Heart right ventricle (tissue), 16 donors: ENCODE results near the gene MUCL3. TPM values are rescaled to one million over a fixed set of nuclear protein-coding genes. Genes with fewer than 3 reads are reported as not detected.

Experiments
- ATAC-seq, 8 donors: fragments of 200-7000 bp; cut with Tn5 transposase; one replicate each; pipeline ENCODE4 v1.9.1; 2020; ENCODE audit warnings: mild to moderate bottlenecking in 8 of 8, moderate library complexity in 8 of 8, moderate number of reproducible peaks in 1 of 8
- DNase-seq, 2 donors: peaks; one replicate each; pipeline ENCODE4 v3.0.0-alpha.2; 2020
- H3K27ac ChIP-seq, 10 donors: fragments of 200-600 bp; sonication (generic) in 2 of 10; one replicate each; pipeline versions ENCODE4 v1.5.0 to v1.8.0; 2020 to 2022; ENCODE audit warnings: mild to moderate bottlenecking in 3 of 10
- H3K27me3 ChIP-seq, 7 donors: fragments of 200-600 bp; one replicate each; pipeline ENCODE4 v1.8.0; 2021 to 2022; ENCODE audit warnings: mild to moderate bottlenecking in 2 of 7
- H3K36me3 ChIP-seq, 9 donors: fragments of 200-600 bp; sonication (generic) in 1 of 9; one replicate each; pipeline versions ENCODE4 v1.5.0 to v1.8.0; 2020 to 2022; ENCODE audit warnings: mild to moderate bottlenecking in 2 of 9
- H3K4me1 ChIP-seq, 9 donors: fragments of 200-600 bp; sonication (generic) in 1 of 9; one replicate each; pipeline versions ENCODE4 v1.5.0 to v1.8.0; 2020 to 2022; ENCODE audit warnings: mild to moderate bottlenecking in 4 of 9
- H3K4me3 ChIP-seq, 10 donors: fragments of 200-600 bp; sonication (generic) in 2 of 10; one replicate each; pipeline versions ENCODE4 v1.5.0 to v1.8.0; 2020 to 2022; ENCODE audit warnings: mild to moderate bottlenecking in 7 of 10, moderate library complexity in 2 of 10
- H3K9me3 ChIP-seq, 11 donors: fragments of 200-600 bp in 10 of 11; sonication (generic) in 2 of 11; one replicate each; pipeline versions ENCODE4 v1.5.0 to v1.8.0; 2013 to 2022; ENCODE audit warnings: mild to moderate bottlenecking in 2 of 11, control low read depth in 1 of 11, moderate library complexity in 1 of 11
- WGBS, 2 donors: extraction: QIAGEN DNeasy Blood & Tissue Kit; methylation state at CpG; one replicate each; pipeline ENCODE4 v1.1.7; 2013; ENCODE audit warnings: inconsistent platforms in 1 of 2; 5-methylcytosine and 5-hydroxymethylcytosine counted together
- intact Hi-C, 10 donors: fragments of 100-400 bp; cut with DNase I; formaldehyde crosslinking; loops; one replicate each; pipeline versions ENCODE4 v1.11.1 to v1.14.2; 2022
- polyA plus RNA-seq, 2 donors: library from polyadenylated mRNA; stranded (reverse); fragments of 200-250 nt; gene quantifications; one replicate each; pipeline ENCODE4 v1.2.3, GENCODE V29; 2013
- total RNA-seq, 10 donors: library from RNA; stranded (reverse); fragmentation: NEBNext Ultra II Directional in 3 of 10; extraction: Animal tissue kit (Norgen Biotek cat#: 25700) in 3 of 10; gene quantifications; one replicate each; pipeline versions ENCODE4 v1.2.1 to v1.2.4, GENCODE V29; 2021 to 2023
- TF ChIP-seq, protein P1 (sequence below), 9 donors: fragments of 200-600 bp; sonication (generic) in 2 of 9; IDR thresholded peaks; one replicate each; pipeline versions ENCODE4 v1.5.0 to v1.8.0; 2021 to 2022; ENCODE audit warnings: antibody characterized with exemption in 9 of 9, mild to moderate bottlenecking in 5 of 9, moderate library complexity in 1 of 9
- donor health status: Arrhythmogenic right ventricular cardiomyopathy.
- donor health status: ischemic (EF 13 %, LVEDD 7.1; RV severe dilation, severe dysfunction).
- donor health status: healthy with polysubstance abuse.
- donor health status: DM: no; HTN: yes; CAD: no.
- donor health status: DM: no; HTN: no; CAD: no.
- donor health status: ischemic (EF 25% LVEDD 6.9; RV normal size, moderate dysfunction).
- donor health status: ischemic (EF 25% LVEDD 5.7; RV mildly dilated, moderate dysfunction).
- donor health status: healthy.
- donor health status: DM: yes; HTN: yes; CAD: no.
- donor health status: Ischemic cardiomyopathy.
- donor health status: ischemic (EF 35%, LVEDD 5.7; RV mildly dilated, moderate dysfunction).
- donor health status: nonischemic (EF 11% LVEDD 7.7; RV severe dilation, severe dysfunction).
- donor health status: DM: yes; HTN: yes; CAD: no.
- donor health status: PGD.
- donor health status: ischemic (EF 29% LVEDD 5.4; RV normal size, mild dysfunction).
- donor health status: nonischemic (EF 23%, LVEDD 6.1; RV moderate dilation, normal function).

The MUCL3 gene
- total and polyA plus RNA-seq, 12 donors: 0.08 TPM; not detected in 11

DNA sequence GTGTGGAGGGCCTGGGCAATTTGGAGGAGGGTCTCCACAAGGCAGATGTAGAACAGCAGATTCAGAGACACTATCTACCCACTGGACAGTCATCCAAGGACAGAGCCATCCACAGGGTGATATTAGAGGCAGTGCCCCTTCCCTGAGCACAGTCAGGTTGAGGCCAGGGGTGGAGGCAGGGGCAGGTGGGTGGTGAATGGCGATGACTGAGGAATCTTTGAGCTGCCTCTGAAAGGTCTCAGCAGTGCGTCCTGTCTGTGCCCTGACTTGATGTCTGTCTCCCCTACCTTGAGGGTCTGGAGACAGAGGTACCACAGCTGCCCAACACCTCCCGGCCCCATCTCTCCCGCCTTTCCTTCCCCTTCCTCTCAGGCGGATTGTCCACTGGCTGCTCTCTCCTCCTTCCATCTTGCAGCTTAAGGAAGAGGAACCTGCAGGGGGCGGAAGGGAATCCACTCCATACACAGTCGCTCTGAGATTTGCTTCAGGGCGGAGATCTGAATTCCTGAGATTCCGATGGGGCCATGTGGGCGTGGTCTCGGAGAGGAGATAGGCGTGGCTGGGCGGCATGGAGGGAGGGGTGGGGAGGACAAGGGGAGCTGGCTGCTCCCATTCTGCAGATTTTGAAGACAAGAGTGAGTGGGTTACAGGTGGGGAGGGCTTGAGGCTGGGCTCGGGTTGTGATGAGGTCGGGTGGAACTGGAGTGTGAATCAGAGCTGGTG lies 1.7 kb downstream of the MUCL3 start:
- Histone ChIP-seq H3K36me3 (no peaks in the 10 kb centered on the region), H3K9me3 (no peaks in the 10 kb centered on the region), H3K27me3 (peaks cover 0 to 36% (median 9%) of the 10 kb centered on the region in 7 donors), H3K4me3 (no peak overlapping the region), H3K4me1 (peaks cover 0 to 13% (median 7%) of the 10 kb centered on the region in 9 donors), H3K27ac (no peak overlapping the region)
- TF ChIP-seq, protein P1, sequence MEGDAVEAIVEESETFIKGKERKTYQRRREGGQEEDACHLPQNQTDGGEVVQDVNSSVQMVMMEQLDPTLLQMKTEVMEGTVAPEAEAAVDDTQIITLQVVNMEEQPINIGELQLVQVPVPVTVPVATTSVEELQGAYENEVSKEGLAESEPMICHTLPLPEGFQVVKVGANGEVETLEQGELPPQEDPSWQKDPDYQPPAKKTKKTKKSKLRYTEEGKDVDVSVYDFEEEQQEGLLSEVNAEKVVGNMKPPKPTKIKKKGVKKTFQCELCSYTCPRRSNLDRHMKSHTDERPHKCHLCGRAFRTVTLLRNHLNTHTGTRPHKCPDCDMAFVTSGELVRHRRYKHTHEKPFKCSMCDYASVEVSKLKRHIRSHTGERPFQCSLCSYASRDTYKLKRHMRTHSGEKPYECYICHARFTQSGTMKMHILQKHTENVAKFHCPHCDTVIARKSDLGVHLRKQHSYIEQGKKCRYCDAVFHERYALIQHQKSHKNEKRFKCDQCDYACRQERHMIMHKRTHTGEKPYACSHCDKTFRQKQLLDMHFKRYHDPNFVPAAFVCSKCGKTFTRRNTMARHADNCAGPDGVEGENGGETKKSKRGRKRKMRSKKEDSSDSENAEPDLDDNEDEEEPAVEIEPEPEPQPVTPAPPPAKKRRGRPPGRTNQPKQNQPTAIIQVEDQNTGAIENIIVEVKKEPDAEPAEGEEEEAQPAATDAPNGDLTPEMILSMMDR (IDR thresholded peaks at IDR 0.05): peak in 7 of 9 donors; percentile 12 to 53 (median 42)
- DNase-seq: peak; percentile 64 to 71
- 11 to 14% methylated on average over 15 of the region's 15 CpGs for WGBS, 2 donors
- peak; percentile 65 to 93 (median 86) for ATAC-seq
- intact Hi-C loops: loop anchor here in 2 of 10 donors (5.0 to 10.0 kb wide), 2 partner anchors 100 to 102 kb away; no protein-coding TSS in a partner anchor

DNA sequence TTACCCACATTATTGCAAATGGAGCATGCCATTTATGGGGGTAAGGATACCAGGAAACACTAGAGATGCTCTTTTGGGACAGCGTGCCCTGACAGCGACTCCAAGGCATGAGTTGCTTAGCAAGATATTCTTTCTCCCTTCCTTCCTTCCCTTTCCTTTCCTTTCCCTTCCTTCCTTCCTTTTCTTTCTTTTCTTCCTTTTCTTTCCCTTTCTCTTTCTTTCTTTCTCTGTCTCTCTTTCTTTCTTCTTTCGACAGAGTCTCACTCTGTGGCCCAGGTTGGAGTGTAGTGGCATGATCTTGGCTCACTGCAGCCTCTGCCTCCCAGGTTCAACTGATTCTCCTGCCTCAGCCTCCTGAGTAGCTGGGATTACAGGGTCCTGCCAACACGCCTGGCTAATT lies 3.3 kb downstream of the MUCL3 start:
- peaks cover 0 to 36% (median 3%) of the 10 kb centered on the region in 7 donors for H3K27me3 ChIP-seq
- TF ChIP-seq, protein P1 (IDR thresholded peaks at IDR 0.05): no peak
- H3K4me1 ChIP-seq: peaks cover 0 to 13% (median 7%) of the 10 kb centered on the region in 9 donors
- H3K4me3 ChIP-seq: no peak overlapping the region
- DNase-seq (no peak), ATAC-seq (no peak)
- H3K27ac ChIP-seq: no peak overlapping the region
- WGBS, 2 donors: 90 to 91% methylated on average over 4 of the region's 4 CpGs
- H3K36me3 ChIP-seq: no peaks in the 10 kb centered on the region
- no peaks in the 10 kb centered on the region for H3K9me3 ChIP-seq
- intact Hi-C loops: loop anchor here in 2 of 10 donors (5.0 to 10.0 kb wide), 2 partner anchors 98 to 101 kb away; no protein-coding TSS in a partner anchor

DNA sequence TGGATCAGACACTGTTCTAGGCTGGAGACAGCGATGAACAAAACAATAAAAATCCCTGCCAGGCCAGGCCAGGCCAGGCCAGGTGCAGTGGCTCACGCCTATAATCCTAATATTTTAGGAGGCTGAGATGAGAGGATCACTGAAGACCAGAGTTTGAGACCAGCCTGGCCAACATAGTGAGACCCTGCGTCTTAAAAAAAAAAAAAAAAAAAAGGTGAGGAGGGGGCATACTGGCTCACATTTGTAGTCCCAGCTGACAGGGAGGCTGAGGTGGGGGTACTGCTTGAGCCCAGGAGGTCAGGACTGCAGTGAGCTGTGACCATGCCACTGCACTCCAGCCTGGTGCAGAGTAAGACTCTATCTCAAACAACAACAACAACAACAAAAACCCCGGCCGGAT lies 4.5 kb downstream of the MUCL3 start:
- no peak overlapping the region for H3K27ac ChIP-seq
- TF ChIP-seq, protein P1 (IDR thresholded peaks at IDR 0.05): no peak
- ATAC-seq (no peak), DNase-seq (no peak)
- intact Hi-C loops: loop anchor here in 2 of 10 donors (5.0 to 10.0 kb wide), 2 partner anchors 97 to 100 kb away; no protein-coding TSS in a partner anchor
- WGBS, 2 donors: 81 to 82% methylated on average over 5 of the region's 5 CpGs
- H3K27me3 ChIP-seq: peaks cover 0 to 36% (median 0%) of the 10 kb centered on the region in 7 donors
- H3K4me1 ChIP-seq: peaks cover 0 to 13% (median 7%) of the 10 kb centered on the region in 9 donors
- no peak overlapping the region for H3K4me3 ChIP-seq
- no peaks in the 10 kb centered on the region for H3K36me3 ChIP-seq
- no peaks in the 10 kb centered on the region for H3K9me3 ChIP-seq

DNA sequence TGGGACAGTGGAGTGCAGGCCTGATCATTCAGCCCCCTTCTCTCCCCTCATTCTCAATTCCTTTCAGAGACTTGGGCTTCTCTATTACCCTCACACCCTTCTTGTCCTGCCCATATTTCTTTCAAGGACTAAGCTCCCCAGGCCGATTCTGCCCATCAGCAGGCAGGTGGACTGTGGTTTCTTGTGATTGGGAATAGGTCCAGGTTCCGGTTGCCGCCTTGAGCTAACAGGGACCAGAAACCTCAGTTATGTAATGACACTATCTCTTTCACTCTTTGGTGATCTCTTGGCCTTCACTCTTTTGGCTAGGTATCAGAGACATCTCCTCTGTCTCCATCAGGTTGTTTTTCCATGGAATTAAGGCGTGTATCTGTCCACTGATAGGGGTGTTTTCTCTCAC lies 6.5 kb downstream of the MUCL3 start:
- 79 to 88% methylated on average over 4 of the region's 4 CpGs for WGBS, 2 donors
- DNase-seq (no peak), ATAC-seq (no peak)
- intact Hi-C loops: loop anchor here in 2 of 10 donors (5.0 to 10.0 kb wide), 2 partner anchors 95 to 98 kb away; no protein-coding TSS in a partner anchor
- peaks cover 0 to 41% (median 0%) of the 10 kb centered on the region in 7 donors for H3K27me3 ChIP-seq
- H3K9me3 ChIP-seq: no peaks in the 10 kb centered on the region
- no peak overlapping the region for H3K4me3 ChIP-seq
- no peaks in the 10 kb centered on the region for H3K36me3 ChIP-seq
- H3K27ac ChIP-seq: no peak overlapping the region
- TF ChIP-seq, protein P1 (IDR thresholded peaks at IDR 0.05): no peak
- peaks cover 0 to 10% (median 6%) of the 10 kb centered on the region in 9 donors for H3K4me1 ChIP-seq
